HG02885 (cell line): ENCODE results near the gene SEMA4D.

Experiments
- ATAC-seq: cut with Tn5 transposase; IDR thresholded peaks from one replicate; pipeline ENCODE4 v1.9.1; 2021; ENCODE audit warnings: mild to moderate bottlenecking; ENCODE audit not compliant: unreplicated experiment, poor library complexity

The SEMA4D gene

DNA sequence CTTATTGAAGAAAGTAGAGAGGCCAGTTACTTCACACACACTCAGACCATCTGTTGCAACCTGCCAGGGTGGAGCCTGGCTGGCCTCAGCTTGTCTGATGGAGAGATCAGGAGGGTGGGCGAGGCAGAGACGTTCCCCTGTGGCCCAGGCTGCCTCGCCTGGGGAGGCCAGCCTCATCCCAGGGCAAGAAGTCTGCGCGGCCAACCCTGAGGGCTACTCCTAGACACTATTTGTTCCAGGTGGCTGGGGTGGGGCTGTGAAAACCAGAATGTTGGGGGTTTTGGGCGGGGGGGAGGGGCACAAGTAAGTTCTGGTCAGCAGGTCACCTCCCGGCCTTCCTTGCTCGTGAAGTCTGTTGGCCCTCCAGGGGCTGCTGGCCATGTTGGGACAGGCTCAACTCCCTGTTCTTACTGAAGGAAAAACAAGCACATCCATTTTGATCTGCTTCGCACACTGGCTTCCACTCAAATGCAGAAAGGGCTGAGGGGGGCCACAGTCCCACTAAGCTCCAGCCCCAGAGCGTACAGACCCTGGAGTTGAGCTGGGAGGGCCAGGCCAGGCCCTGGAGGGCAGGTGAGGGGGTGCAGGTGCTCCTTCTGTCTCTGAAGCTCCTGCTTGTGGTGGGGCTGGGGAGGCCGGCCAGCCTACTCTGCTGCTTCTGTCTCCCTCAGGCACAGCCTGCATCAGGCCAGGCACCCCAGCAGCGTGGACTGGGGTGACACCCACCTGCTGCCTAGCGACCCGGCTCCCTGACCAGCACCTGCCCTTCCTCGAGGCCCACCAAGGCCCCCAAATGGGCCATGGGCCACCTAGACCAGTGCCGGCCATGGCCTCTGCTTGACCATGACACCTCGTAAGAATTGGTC lies 133.0 kb downstream of the SEMA4D start:
- no peak for ATAC-seq

DNA sequence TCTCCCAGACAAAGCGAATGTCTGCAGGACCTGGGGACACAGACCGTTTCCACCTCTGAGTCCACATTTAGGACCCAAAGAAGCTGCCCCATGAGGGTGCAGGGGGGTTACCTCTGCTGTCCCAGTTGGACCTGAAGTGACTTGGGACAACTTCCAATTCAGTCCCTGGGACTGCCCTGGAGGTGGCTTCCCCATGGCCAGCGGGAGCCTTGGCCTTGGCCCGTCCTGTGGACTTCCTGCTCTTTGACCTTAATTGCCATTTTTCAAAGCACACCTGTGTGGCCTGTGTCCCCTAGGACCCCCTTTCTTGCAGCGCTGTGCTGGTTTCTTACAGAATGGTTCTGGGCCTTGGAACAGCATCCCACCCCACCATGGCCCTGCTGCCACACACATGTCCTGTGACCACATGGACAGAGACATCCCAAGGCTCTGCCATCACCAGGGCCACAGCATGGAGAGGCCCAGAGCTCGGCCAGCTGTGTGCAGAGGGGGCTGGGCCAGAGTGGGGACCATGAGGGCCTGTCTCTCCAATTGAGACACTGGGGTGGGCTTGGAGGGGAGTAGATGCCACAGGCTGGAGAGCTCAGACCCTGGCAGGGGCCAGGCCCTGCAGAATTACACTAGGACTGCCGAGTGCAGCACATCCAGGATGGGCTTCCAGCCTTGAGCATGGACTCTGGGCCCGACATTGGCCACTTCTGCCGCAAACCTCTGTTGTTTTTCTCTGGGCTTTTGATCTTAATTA lies 133.8 kb downstream of the SEMA4D start:
- no peak for ATAC-seq

DNA sequence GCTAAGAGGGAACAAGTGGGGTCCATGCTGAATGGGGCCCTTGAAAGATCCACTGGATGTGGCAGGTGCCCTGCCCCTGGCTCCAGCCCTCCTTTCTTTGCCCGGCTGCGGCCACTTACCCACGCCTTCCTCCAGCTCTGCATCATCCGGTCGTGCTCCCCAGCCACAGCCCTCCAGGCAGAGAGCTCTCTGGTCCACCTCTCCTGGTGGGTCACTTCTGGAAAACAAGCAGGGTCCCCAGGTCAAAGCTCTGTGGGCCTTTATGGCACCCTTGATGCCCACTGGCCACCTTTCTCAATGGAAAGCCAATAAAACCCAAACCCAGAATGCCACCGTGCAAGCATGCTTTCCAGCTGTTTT lies 134.6 kb downstream of the SEMA4D start:
- ATAC-seq = no peak

DNA sequence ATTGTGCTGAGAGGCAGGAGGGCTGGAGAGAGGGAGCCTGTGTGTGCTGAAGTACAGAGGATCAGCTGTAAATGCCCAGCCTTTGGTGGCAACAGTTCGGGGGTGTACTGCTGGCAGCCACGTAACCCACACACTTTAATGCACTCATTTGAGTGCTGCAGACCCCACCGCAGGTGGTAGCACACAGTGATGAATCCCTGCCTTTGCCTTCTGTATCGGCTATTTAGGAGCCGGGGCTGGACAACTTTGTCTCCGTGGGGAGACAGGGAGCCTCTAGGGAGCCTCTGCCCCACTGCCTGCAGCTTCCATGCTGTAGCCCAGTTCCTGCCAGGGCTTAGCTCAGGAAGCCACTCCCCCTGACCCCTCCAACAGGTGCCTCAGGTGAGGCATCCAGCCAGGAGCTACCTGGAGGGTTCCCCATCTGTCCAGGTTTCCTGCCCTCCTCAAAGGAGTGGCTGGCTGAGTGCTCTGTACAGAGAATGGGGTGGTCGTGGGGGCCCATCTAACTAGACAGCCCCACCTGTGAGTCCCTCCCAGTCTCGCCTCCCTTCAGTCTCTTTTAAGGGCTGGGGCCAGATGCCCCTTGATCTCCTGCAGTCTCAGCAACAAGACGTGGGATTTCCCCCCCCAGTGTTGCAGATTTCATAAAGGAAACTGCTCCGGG lies 135.1 kb downstream of the SEMA4D start:
- ATAC-seq = no peak

DNA sequence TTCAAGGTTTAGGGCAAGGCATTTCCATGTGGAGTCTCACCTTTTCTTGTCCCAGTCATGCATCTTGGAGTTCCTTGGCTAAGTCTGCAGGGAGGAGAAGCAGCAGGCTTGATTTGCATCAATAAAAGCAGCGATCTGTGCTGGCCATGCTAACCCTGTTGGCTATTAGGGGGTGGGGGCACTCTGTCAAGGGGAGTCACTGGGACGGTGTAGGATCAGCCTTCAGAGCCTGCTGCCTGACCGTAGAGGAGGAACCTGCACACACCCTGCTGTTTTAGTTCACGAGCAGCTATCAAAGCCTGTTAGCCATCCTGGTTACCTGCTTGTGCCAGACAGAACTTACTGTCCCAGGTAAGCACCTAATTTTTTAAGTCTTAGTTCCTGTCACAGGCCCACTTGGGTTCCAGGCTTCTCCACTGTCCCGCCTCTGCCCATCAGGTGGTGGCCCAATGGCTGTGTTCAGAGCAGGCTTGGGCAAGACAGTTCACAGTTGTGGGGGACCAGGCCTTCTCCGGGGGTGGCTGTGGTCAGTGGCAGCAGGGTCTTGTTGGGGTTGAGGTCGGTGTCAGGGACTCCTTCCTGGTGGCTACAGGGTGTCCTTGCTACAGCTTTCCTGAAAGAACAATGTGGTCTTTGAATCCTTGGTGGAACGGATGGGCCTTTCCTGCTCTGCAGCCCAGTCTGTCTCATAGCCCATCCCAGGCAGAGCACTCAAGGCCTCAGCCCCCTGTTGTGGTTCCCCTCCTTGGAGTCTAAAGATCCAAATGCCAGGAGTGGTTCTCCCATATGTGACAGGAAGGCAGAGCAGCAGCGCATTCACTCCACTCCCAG lies 135.9 kb downstream of the SEMA4D start:
- no peak for ATAC-seq

DNA sequence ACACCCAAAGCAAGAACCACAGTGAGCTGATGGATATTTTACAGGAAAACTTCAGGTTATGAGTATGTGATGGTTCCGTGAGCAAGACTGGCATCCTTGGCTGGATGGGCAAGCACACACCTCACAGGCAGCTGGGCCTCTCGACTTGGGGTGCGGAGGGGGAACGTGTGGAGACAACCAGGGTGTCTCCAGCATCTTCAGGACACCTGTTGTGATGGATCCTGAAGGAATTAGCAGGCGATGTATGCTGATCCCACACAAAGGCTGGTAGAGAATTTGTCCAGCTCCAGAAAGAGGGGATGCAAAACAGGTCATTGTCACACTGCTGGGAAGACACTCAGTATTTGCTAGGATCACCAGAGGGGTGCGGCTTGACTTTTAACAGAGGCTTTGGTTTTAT lies 136.9 kb downstream of the SEMA4D start:
- ATAC-seq = no peak

DNA sequence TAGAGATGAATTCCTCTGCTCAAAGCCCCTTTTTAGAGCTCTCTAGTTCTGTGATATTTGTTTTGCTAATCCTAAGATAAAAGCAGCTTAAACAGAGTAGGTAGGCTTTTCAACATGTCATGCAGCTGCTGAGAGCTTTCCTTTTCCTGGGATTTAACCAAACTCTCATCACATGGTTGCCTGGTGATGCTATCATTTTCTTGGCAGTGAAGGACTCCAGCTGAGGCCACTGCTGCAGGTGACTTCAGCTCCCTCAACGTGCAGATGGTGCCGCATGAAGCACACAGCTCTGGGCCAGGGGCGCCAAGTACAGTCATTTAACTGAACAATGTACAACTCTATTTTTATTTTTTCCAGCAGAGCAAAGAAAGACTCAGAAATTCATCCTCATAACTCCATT lies 137.4 kb downstream of the SEMA4D start:
- ATAC-seq = no peak

DNA sequence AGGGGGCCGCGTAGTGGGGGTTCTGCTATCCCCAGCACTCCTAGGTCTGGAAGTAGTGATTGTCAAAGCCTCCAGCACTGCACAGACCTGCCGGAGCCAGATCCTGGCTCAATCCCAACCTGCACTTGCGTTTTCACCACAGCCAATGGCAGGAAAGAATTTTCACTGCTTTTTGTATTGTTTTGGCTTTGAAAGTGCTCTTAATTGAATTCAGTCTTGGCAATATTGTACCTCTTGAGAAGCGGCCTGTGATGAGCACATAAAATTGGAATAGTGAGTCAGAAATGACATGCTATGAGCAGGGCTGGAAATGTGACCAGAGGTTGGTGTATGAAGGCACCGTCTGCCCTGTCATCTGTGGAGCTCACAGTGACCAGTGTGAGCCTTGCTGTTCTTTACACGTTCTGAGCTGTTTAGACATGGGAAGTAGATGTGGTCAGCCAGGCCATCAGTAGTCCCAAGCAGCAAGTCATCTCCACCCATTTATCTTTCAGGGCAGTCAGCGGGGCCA lies 138.1 kb downstream of the SEMA4D start:
- ATAC-seq = no peak

DNA sequence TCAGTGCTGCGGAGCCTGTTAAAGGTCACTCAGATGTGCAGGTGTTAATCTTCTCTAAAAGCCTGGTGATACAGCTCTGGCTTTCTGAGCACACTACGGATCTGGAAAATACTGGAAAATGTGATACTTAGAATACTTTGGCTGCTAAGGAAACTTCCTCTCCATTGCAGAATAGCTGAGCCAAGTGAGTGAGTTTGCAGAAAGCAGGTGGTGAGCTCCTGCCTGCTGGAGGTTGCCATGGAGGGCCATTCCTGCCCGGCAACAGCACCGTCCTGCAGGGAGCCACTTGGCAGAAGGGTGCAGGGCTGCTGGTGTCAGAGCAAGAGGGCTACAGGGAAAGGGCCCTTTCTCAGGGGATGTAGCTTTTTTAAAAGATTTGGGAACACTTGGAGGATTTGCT lies 138.9 kb downstream of the SEMA4D start:
- ATAC-seq = no peak

DNA sequence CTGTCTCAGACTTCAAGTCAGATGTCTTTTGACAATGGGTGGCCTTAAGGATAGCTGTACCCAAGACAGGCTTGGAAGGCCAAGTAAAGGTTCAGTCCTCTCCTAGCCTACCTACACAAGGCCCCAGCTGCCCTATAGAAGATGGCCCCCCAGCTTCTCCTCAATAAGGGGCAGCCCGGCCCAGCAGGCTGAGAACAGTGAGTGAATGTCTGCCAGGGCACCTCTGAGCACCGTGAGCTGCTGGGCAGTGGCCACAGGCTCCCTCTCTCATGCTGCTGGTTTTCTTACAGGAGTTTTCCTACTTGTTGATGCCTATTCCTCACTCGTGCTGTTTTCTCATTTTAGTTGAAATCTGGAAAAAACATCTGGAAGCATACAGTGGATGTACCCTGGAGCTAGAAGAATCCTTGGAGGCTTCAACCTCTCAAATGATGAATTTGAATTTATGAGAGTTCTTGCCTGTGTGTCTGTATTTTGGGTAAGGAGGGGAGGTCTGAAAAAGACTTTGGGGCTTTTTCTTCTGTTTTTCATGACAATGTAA lies 139.5 kb downstream of the SEMA4D start:
- no peak for ATAC-seq

DNA sequence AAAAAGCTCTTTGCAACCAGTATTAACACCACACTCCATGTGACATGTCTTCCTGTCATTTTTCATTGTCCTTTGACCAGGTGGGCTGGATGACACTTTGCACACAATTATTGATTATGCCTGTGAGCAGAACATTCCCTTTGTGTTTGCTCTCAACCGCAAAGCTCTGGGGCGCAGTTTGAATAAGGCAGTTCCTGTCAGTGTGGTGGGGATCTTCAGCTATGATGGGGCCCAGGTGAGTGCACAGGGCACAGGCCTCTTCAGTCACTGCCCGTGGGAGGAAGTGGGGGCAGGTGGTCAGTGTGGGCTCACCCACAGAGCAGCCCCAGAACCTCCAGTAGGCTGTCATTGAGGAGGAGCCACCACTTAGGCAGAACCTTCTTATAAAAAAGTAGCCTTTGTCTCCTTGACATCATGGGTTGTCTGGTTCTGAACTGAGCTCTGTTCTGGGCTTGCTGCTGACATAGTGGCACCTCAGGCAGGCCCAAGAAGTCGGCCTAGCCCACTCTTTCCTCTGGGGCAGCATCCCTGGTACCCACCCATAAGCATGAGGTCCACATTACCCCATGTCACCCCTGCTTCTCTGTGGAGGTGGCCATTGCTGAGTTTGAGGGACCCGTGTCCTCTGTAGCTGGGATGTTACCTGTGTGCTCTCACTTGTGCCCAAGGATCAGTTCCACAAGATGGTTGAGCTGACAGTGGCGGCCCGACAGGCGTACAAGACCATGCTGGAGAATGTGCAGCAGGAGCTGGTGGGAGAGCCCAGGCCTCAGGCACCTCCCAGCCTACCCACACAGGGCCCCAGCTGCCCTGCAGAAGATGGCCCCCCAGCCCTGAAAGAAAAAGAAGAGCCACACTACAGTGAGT lies 140.3 kb downstream of the SEMA4D start:
- no peak for ATAC-seq

DNA sequence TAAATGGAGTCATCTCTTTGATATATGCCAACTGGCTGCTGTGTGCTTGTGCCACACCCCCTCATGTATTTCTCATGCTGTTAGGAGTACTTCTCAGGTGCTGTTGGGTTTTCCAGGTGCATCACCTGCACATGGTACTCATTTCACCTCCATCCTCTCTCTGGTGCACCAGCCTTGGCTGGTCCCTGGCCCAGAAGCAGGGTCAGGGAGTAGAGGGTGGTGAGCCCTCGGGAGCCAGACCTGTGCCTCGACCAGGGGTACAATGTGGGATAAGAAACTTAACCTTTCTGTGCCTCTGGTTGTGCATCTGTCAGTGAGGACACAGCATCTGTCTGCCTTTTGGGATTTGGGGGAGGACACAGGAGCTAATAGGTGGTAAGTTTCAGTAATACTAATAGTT lies 141.1 kb downstream of the SEMA4D start:
- no peak for ATAC-seq

DNA sequence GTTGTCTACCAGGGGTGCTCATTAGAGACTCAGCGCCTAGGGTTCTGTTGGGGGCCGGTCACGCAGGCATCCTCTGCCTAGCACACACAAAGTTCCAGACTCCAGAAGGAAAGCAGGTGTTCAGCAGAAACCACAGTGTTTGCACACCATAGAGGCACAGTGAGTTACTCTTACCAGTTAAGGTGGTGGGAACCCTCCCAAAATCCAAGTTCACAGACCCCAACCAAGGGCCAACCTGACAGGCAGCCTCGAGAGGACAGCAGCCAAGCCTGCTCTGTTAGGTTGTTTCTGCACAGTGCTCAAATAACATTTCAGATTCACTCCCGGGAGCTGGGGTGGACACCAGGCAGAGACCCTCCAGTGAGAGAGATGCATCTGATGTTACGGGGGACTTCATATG lies 143.4 kb downstream of the SEMA4D start:
- no peak for ATAC-seq

DNA sequence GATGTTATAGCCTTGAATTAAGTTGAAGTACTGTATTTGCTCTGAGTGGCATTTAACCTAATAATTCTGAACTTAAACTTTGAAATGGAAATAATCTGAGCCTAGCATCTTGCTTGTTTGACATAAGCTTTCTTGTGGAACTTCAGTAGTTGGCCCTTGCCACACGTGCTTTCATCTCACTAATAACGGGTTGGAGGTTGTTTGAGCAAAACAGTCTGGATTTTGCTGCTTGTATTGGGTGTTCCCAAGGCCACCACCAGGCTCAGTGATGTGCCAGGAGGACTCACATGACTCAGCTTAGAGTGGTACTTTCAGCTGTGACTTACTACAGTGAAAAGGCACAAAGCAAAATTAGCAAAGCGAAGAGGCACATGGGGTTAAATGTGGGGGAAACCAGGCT lies 143.9 kb downstream of the SEMA4D start:
- no peak for ATAC-seq

DNA sequence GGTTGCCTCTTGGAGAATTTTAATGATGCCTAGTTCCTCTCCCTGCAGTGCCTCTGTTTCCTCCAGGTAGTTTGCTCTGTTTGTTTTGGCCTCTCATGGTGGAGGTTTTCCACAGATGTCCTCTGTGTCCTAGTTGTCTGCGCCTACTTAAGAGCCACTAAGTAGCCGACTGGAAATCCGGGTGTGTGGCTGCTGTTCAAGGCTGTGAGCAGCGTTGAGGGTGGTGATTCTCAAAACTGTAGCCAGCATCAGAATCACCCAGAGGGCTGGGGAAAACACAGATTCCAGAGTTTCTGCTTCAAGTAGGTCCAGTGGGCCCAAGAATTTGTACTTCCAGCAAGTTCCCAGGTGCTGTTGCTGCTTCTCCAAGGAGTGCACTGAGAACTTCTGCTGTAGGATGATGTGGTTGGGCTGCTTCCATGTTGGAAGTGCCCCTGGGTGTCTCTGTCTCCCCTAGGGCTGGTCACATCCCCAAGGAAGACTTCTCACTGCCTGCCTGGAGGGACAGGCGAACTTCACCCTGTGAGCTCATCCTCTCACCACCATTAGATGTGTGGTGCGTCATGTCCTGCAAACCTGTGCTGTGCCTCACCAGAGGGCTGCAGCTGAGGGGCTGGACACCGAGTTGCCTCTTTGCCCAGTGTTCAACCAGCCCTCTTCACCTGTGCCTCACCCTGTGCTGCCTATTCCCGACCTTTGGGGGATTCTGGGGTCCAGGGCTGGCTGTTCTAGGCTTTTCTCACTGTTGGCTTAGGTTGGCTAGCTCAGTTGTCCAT lies 144.9 kb downstream of the SEMA4D start:
- no peak for ATAC-seq

DNA sequence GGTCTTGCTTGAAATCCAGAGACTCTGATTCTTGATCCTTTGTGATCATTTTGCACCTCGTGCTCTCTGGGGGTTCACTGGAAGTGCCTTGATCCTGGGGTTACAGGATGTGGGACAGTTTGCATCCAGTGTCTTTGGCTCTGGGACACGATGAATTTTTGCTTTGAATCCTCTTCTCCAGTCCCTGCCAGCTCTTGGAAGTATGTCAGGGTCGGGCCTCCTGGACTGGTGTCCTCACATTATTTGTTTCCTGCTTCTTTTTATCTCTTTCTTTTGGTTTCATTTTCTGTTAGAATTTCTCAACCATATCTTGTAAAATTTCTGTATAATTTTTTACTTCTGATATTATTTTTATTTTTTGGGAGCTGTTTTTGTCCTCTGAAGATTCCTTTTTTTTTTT lies 145.5 kb downstream of the SEMA4D start:
- no peak for ATAC-seq

DNA sequence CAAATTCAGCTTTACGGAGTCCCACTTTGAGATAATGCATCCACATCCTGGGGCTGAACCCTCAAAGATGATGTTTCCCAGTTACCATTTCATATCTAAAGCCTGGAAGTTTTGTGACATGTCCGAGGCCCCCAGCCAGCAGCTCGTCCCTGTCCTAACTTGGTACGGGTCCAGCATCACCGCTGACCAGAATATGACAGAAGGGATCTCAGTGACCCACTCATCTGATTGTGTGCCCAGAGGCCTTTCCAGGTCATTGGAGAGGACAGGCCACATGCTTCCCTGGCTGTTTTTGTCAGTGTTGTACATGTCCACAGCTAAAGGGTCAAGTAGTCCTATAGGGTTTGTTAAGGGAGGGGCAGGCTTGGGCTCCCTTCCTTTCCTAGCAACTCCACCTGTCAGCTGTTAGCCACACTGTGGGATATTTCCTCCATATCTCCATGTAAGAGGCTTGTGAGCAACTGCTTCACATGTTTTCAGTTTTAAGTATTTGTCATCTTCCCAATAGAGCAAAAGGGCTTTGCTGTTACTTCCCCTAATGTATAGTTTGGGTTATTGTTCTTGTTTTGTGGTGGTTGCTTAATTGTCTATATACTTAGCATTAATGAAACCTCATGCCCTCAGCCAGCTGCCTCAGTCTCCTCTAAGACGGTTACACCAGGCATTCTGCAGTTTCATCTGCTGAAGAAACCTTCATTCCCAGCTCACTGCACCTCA lies 146.2 kb downstream of the SEMA4D start:
- ATAC-seq = no peak
